NCI-H774 (cell line): ENCODE data around the gene PRODH2.
"Not testable (repeated sequence)": the region's sequence is repeated elsewhere in the genome, so short reads cannot be mapped to it uniquely, and the experiment has no call there.

Experiments
- DNase-seq: peaks from one replicate; lab custom pipeline; 2025; lab: John Stamatoyannopoulos, UW

Gene PRODH2

GRCh38 chr19:35781650-35782049, 31.0 kb downstream of the PRODH2 start:
- no peak for DNase-seq

GRCh38 chr19:35780717-35781116, 31.9 kb downstream of the PRODH2 start:
- DNase-seq = no peak

- no peak for DNase-seq
Observed at GRCh38 chr19:35780058-35780457, 32.6 kb downstream of the PRODH2 start.

- no peak for DNase-seq
Observed at GRCh38 chr19:35779033-35779432, 33.6 kb downstream of the PRODH2 start.

GRCh38 chr19:35777961-35778360, 34.7 kb downstream of the PRODH2 start:
- DNase-seq = no peak

- DNase-seq = no peak
Observed at GRCh38 chr19:35777086-35777841, 35.4 kb downstream of the PRODH2 start.

- no peak for DNase-seq
Observed at GRCh38 chr19:35776102-35776788, 36.4 kb downstream of the PRODH2 start.

GRCh38 chr19:35775298-35776101, 37.1 kb downstream of the PRODH2 start, which contains the start of gene ARHGAP33:
ARHGAP33 (plus strand) TSS chr19:35775564; CDS start chr19:35775659, 95 bp downstream.
- peak; percentile 98 for DNase-seq

GRCh38 chr19:35775046-35775297, 37.7 kb downstream of the PRODH2 start:
- no peak for DNase-seq

GRCh38 chr19:35774274-35775045, 38.2 kb downstream of the PRODH2 start:
- DNase-seq = peak; percentile 3

GRCh38 chr19:35773020-35773806, 39.4 kb downstream of the PRODH2 start:
- DNase-seq = no peak

GRCh38 chr19:35772362-35772761, 40.3 kb downstream of the PRODH2 start:
- DNase-seq = not testable (repeated sequence)

- no peak for DNase-seq
Observed at GRCh38 chr19:35768082-35768421, 44.6 kb downstream of the PRODH2 start.

GRCh38 chr19:35767288-35768081, 45.2 kb downstream of the PRODH2 start:
- no peak for DNase-seq

GRCh38 chr19:35766571-35767104, 46.0 kb downstream of the PRODH2 start:
- no peak for DNase-seq

- DNase-seq = no peak
Observed at GRCh38 chr19:35764432-35765315, 48.0 kb downstream of the PRODH2 start.

- no peak for DNase-seq
Observed at GRCh38 chr19:35760711-35761349, 51.8 kb downstream of the PRODH2 start.

GRCh38 chr19:35759697-35760096, 52.9 kb downstream of the PRODH2 start:
- no peak for DNase-seq
